BLaER1 treated with 17β-estradiol and CSF1 and Interleukin-3, amounts not matched to agents 10 nM and 100 nM (cell line): ENCODE data around the gene NR3C2.
"Not testable (repeated sequence)": the region's sequence is repeated elsewhere in the genome, so short reads cannot be mapped to it uniquely, and the experiment has no call there.

Source experiments
- H3K27ac ChIP-seq, 11 experiments: shearing (Covaris generic); formaldehyde crosslinking; 2 replicates each; pipeline ENCODE4 v1.8.1; 2022
- H3K27me3 ChIP-seq, 11 experiments: shearing (Covaris generic); formaldehyde crosslinking; 2 replicates each; pipeline ENCODE4 v1.8.1; 2022
- H3K36me3 ChIP-seq, 11 experiments: shearing (Covaris generic); formaldehyde crosslinking; 2 replicates each; pipeline ENCODE4 v1.8.1; 2022
- H3K4me1 ChIP-seq, 10 experiments: shearing (Covaris generic); formaldehyde crosslinking; 2 replicates each; pipeline ENCODE4 v1.8.1; 2022
- H3K4me2 ChIP-seq, 11 experiments: shearing (Covaris generic); formaldehyde crosslinking; 2 replicates each; pipeline ENCODE4 v1.8.1; 2022
- H3K4me3 ChIP-seq, 10 experiments: shearing (Covaris generic); formaldehyde crosslinking; 2 replicates each; pipeline ENCODE4 v1.8.1; 2022
- H3K9ac ChIP-seq, 11 experiments: shearing (Covaris generic); formaldehyde crosslinking; 2 replicates each; pipeline ENCODE4 v1.8.1; 2022
- H3K9me3 ChIP-seq, 11 experiments: shearing (Covaris generic); formaldehyde crosslinking; replicated peaks in 1 of 11; 2 replicates each; pipeline ENCODE4 v1.8.1; 2022
- H4K20me1 ChIP-seq, 11 experiments: shearing (Covaris generic); formaldehyde crosslinking; 2 replicates each; pipeline ENCODE4 v1.8.1; 2022
- Cebpa-rat ChIP-seq, 11 experiments: shearing (Covaris generic); IDR thresholded peaks; 2 replicates each; pipeline ENCODE4 v1.8.1; 2022

The NR3C2 gene

DNA sequence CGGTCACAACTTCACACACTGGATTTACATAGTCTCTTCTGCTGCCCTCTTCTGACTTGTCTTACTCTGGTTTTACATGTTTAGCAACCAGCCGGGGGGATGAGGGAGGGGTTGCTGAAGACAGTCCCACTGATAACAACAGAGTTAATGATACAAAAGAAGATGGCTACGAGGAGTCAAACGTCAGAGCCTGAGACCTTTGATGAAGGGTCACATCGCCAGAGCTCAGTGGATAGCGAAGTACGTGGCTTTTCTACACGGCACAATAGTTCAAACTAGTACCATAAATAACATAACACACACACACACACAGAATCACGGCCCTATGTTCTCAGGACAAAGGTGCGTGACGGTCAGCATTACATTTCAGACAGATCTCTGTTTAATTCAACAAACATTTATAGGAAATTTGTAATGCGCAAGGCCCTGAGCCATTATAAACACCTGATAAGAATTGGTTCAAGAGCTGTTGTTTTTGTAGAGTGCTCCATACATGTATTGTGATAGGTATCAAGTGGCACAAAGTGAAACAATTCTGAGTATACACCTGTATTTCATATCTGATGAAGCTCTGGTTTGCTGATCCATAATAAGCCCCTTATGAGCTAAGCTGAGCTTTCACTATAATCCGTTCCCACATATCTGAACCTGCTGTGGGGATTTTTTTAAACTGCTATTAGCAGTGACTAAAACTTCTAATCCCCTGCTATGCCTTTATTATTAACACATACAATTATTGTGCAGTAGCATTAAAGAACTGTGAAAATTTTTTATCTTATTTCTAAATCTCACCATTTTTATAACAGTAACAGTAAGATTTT is 100.0 kb downstream of the NR3C2 start:
- Histone ChIP-seq H3K27ac (no peak overlapping the region), H3K4me1 (no peaks in the 10 kb centered on the region), H3K4me3 (no peak overlapping the region), H3K36me3 (no peaks in the 10 kb centered on the region), H3K9ac (no peak overlapping the region), H3K9me3 (no peaks in the 10 kb centered on the region), H3K27me3 (no peaks in the 10 kb centered on the region), H3K4me2 (no peak overlapping the region), H4K20me1 (no peaks in the 10 kb centered on the region)
- no peak for TF ChIP-seq Cebpa-rat (IDR thresholded peaks at IDR 0.05)

GRCh38 chr4:148335133-148335532 is 107.1 kb downstream of the NR3C2 start:
- Histone ChIP-seq H3K9ac (no peak overlapping the region), H3K27ac (no peak overlapping the region), H4K20me1 (no peaks in the 10 kb centered on the region), H3K4me1 (no peaks in the 10 kb centered on the region), H3K9me3 (no peaks in the 10 kb centered on the region), H3K4me2 (no peak overlapping the region), H3K27me3 (no peaks in the 10 kb centered on the region), H3K36me3 (no peaks in the 10 kb centered on the region), H3K4me3 (no peak overlapping the region)
- peak in 3 of 11 experiments; percentile 19 to 45 (median 30); a peak in 2 of 22 replicates for TF ChIP-seq Cebpa-rat (IDR thresholded peaks at IDR 0.05)

GRCh38 chr4:148333265-148333664 is 108.9 kb downstream of the NR3C2 start:
- Histone ChIP-seq H4K20me1 (no peaks in the 10 kb centered on the region), H3K4me3 (no peak overlapping the region), H3K9me3 (no peaks in the 10 kb centered on the region), H3K4me1 (no peaks in the 10 kb centered on the region), H3K27ac (no peak overlapping the region), H3K36me3 (no peaks in the 10 kb centered on the region), H3K9ac (no peak overlapping the region), H3K27me3 (no peaks in the 10 kb centered on the region), H3K4me2 (no peak overlapping the region)
- no peak for TF ChIP-seq Cebpa-rat (IDR thresholded peaks at IDR 0.05)

DNA sequence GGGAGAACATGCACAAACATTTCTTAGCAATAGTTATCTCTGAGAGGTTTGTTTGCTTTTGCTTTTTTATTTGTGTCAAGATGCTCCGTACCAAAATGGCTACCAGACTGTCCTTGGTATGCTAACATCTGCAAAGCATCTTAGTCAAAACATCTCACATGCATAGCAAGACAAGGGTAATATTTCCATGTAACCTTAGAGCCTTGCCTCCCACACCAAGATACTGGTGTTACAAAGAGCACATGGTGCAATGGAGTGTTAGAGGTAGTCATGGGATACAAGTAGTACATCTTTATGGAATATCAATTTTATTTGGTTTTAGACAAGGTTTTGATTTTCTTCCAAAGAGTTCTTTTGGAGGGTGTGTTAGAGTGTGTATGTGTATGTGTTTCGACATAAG is 109.7 kb downstream of the NR3C2 start:
- no peak overlapping the region for H3K4me2 ChIP-seq
- H3K9ac ChIP-seq, result no peak overlapping the region

DNA sequence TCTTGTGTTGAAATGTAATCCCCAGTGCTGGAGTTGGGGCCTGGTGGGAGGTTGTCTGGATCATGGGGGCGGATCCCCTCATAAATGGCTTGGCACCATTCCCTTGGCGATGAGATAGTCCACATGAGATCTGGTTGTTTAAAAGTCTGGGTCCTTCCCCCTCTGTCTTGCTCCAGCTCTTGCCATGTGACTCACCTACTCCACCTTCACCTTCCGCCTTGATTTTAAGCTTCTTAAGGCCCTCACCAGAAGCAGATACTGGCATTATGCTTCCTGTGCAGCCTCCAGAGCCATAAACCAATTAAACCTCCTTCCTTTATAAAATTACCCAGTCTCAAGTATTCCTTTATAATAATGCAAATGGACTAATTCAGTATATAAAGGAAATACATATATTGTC is 111.5 kb downstream of the NR3C2 start:
- no peak for TF ChIP-seq Cebpa-rat (IDR thresholded peaks at IDR 0.05)
- no peak overlapping the region for H3K4me3 ChIP-seq

More for the DNA sequence above, 109.7 kb downstream of the NR3C2 start:
- H4K20me1 ChIP-seq, result no peaks in the 10 kb centered on the region
- H3K9me3 ChIP-seq, result no peaks in the 10 kb centered on the region
- H3K4me1 ChIP-seq, result no peaks in the 10 kb centered on the region
- no peak for TF ChIP-seq Cebpa-rat (IDR thresholded peaks at IDR 0.05)
- no peaks in the 10 kb centered on the region for H3K27me3 ChIP-seq
- no peak overlapping the region for H3K4me3 ChIP-seq
- H3K36me3 ChIP-seq, result no peaks in the 10 kb centered on the region
- no peak overlapping the region for H3K27ac ChIP-seq

DNA sequence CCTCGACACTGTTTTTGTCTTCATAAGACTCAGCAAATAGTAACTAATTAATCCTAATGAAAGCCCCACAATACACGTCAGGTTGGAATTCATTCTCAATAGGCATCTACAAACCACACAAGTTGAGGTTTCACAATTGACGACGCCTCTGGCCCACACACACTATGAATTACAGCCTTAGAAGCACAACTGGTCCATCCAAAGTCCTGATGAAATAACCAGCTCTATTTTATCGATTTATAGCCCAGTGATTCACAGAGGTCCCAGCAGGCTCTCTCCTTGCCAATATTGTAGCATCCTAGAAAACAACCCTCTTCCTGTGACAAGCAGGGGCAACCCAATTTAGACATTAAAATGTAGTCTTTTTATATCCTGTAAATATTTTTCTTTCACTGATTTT is 112.1 kb downstream of the NR3C2 start:
- no peaks in the 10 kb centered on the region for H3K4me1 ChIP-seq
- H3K27ac ChIP-seq, result no peak overlapping the region
- no peak overlapping the region for H3K9ac ChIP-seq
- no peaks in the 10 kb centered on the region for H4K20me1 ChIP-seq
- TF ChIP-seq Cebpa-rat (IDR thresholded peaks at IDR 0.05), result no peak
- H3K9me3 ChIP-seq, result no peaks in the 10 kb centered on the region
- H3K4me2 ChIP-seq, result no peak overlapping the region
- no peaks in the 10 kb centered on the region for H3K27me3 ChIP-seq
- no peaks in the 10 kb centered on the region for H3K36me3 ChIP-seq
- no peak overlapping the region for H3K4me3 ChIP-seq

More for the DNA sequence above, 111.5 kb downstream of the NR3C2 start:
- Histone ChIP-seq H4K20me1 (no peaks in the 10 kb centered on the region), H3K4me1 (no peaks in the 10 kb centered on the region), H3K27ac (no peak overlapping the region), H3K27me3 (no peaks in the 10 kb centered on the region), H3K9me3 (no peaks in the 10 kb centered on the region), H3K4me2 (no peak overlapping the region), H3K9ac (no peak overlapping the region), H3K36me3 (no peaks in the 10 kb centered on the region)

DNA sequence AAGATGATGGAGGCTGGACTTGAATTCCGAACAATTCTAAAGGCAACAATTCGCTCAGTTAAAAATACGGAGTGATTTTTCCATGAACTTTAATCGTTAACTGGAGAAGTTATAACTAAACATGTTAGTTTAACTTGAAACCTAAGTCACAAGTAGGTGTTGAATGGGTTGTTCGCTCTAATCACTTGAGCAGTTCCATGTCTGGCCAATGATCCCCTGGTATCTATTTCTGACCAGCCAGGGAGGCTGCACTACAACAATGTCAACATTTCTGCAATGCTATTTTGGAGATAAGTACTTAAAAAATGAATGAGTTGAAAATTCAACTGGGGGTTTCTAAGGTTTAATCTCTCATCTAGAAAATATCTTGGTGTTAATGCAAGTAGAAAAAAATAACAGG is 112.5 kb downstream of the NR3C2 start:
- Histone ChIP-seq H3K36me3 (no peaks in the 10 kb centered on the region), H3K4me3 (no peak overlapping the region), H4K20me1 (no peaks in the 10 kb centered on the region), H3K9ac (no peak overlapping the region), H3K9me3 (no peaks in the 10 kb centered on the region), H3K27me3 (no peaks in the 10 kb centered on the region), H3K27ac (no peak overlapping the region), H3K4me1 (no peaks in the 10 kb centered on the region), H3K4me2 (no peak overlapping the region)
- no peak for TF ChIP-seq Cebpa-rat (IDR thresholded peaks at IDR 0.05)

- Histone ChIP-seq H4K20me1 (no peaks in the 10 kb centered on the region), H3K4me1 (no peaks in the 10 kb centered on the region), H3K9ac (no peak overlapping the region), H3K27ac (no peak overlapping the region), H3K36me3 (no peaks in the 10 kb centered on the region), H3K4me3 (no peak overlapping the region), H3K27me3 (no peaks in the 10 kb centered on the region), H3K4me2 (no peak overlapping the region), H3K9me3 (peaks cover 0 to 6% (median 0%) of the 10 kb centered on the region in 11 experiments; a peak in 1 of 22 replicates)
- TF ChIP-seq Cebpa-rat (IDR thresholded peaks at IDR 0.05), result no peak
These were observed 114.5 kb downstream of the NR3C2 start for GRCh38 chr4:148327683-148328082.

DNA sequence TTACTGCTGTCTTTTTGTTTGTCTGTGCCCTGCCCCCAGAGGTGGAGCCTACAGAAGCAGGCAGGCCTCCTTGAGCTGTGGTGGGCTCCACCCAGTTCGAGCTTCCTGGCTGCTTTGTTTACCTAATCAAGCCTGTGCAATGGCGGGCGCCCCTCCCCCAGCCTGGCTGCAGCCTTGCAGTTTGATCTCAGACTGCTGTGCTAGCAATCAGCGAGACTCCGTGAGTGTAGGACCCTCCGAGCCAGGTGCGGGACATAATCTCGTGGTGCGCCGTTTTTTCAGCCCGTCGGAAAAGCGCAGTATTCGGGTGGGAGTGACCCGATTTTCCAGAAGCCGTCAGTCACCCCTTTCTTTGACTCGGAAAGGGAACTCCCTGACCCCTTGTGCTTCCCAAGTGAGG is 118.9 kb downstream of the NR3C2 start:
- H3K9ac ChIP-seq, H3K36me3 ChIP-seq, H3K27ac ChIP-seq, H3K9me3 ChIP-seq, H4K20me1 ChIP-seq, H3K27me3 ChIP-seq, H3K4me1 ChIP-seq, H3K4me3 ChIP-seq, H3K4me2 ChIP-seq: not testable (repeated sequence)

DNA sequence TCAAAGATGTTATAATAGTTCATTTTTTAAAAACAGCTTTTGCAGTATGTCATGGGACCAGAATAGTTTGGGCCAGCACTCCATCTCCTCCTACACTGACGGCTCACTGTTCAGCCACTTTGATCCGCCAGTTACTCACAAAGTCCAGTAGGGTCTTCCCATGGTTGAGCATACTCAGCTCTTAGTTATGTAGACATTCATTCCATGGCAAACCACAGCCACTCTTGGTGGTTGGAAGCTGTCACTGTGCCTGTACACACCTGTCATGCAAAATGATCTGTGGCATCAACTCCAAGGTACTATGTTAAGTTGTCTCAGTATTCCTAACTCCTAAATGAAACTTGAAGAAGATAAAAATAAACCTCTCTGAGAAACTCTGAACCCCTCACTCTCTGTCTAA is 127.2 kb downstream of the NR3C2 start:
- H3K9me3 ChIP-seq, result no peaks in the 10 kb centered on the region
- no peaks in the 10 kb centered on the region for H3K36me3 ChIP-seq
- no peaks in the 10 kb centered on the region for H3K27me3 ChIP-seq
- TF ChIP-seq Cebpa-rat (IDR thresholded peaks at IDR 0.05), result no peak
- no peak overlapping the region for H3K4me3 ChIP-seq
- H3K9ac ChIP-seq, result no peak overlapping the region
- no peaks in the 10 kb centered on the region for H4K20me1 ChIP-seq
- no peaks in the 10 kb centered on the region for H3K4me1 ChIP-seq
- H3K27ac ChIP-seq, result no peak overlapping the region
- no peak overlapping the region for H3K4me2 ChIP-seq
